ENCODE results near the gene TSEN15. TPM values are rescaled to one million over a fixed set of nuclear protein-coding genes. Genes with fewer than 3 reads are reported as not detected.

The TSEN15 gene
- total and polyA plus RNA-seq, 2 of the 8 experiments (the other 6 are each of a cell fraction or from before 2014, with no cell fraction given) = 23.4 to 31.4 TPM

GRCh38 chr1:184069675-184070074 is 18.1 kb downstream of the TSEN15 start:
- no peak overlapping the region for H4K91ac ChIP-seq (replicated peaks; ENCODE audit: insufficient read length, low read length)
- peaks cover 0 to 7% (median 3%) of the 10 kb centered on the region in 4 experiments; a peak in 3 of 8 replicates for H3K36me3 ChIP-seq (ENCODE audit: control insufficient read depth in 2 of 4, insufficient read depth in 4 of 4, low read length in 3 of 4)
- H3K14ac ChIP-seq (ENCODE audit: insufficient read length) = no peak overlapping the region
- H3K9me3 ChIP-seq (ENCODE audit: insufficient read depth in 2 of 2, low read depth in 1 of 2, low read length in 1 of 2) = no peaks in the 10 kb centered on the region
- H3K4me2 ChIP-seq (ENCODE audit: insufficient read depth in 1 of 2, low read depth in 2 of 2, low read length in 2 of 2) = no peak overlapping the region
- no peak overlapping the region for H2BK120ac ChIP-seq (replicated peaks; ENCODE audit: low read depth, low read length)
- H3K79me2 ChIP-seq (ENCODE audit: control insufficient read depth in 1 of 2, insufficient read depth in 2 of 2, low read length in 2 of 2) = no peaks in the 10 kb centered on the region
- DNase-seq (ENCODE audit: low read depth in 1 of 2, low spot score in 2 of 2) = no peak
- TF ChIP-seq RXRA (IDR thresholded peaks at IDR 0.05; ENCODE audit: insufficient read depth, low read depth, low read length) (no peak), SUZ12 (IDR thresholded peaks at IDR 0.05; ENCODE audit: low read length) (no peak), JUN (IDR thresholded peaks at IDR 0.05; ENCODE audit: low read depth, low read length) (no peak), PHF8 (conservative IDR thresholded peaks at IDR 0.05; ENCODE audit: low read depth, low read length) (no peak), POLR2A (IDR thresholded peaks at IDR 0.05; ENCODE audit: control extremely low read depth in 1 of 2, low read depth in 2 of 2, low read length in 2 of 2) (no peak)
- H2BK20ac ChIP-seq (ENCODE audit: low read length) = no peak overlapping the region
- ChIA-PET POLR2A (ENCODE audit: partially characterized antibody) (interaction anchor here (1.3 to 1.5 kb wide), 2 partner anchors 9 to 19 kb away, joined by 4 to 6 read pairs; no protein-coding TSS in a partner anchor), CTCF (ENCODE audit: partially characterized antibody) (interaction anchor here (1.3 kb wide), 1 partner anchor 12 kb away, joined by 4 read pairs; no protein-coding TSS in a partner anchor)
- H3K23me2 ChIP-seq (ENCODE audit: low read depth, low read length) = no peaks in the 10 kb centered on the region
- no peak overlapping the region for H3K23ac ChIP-seq (ENCODE audit: insufficient read length)
- H4K5ac ChIP-seq (ENCODE audit: insufficient read length, low read depth, low read length) = no peak overlapping the region
- no peak for FAIRE-seq
- no peak overlapping the region for H3K4me3 ChIP-seq (ENCODE audit: extremely low read depth in 1 of 4, insufficient read depth in 2 of 4, low read depth in 3 of 4, low read length in 4 of 4)
- H3K4ac ChIP-seq (replicated peaks; ENCODE audit: insufficient read length, low read depth, low read length) = no peak overlapping the region
- H4K8ac ChIP-seq (ENCODE audit: extremely low read depth, insufficient read depth, low read length) = no peak overlapping the region
- H2AK5ac ChIP-seq (ENCODE audit: low read depth, low read length) = no peak overlapping the region
- no peak overlapping the region for H3K18ac ChIP-seq (ENCODE audit: extremely low read depth, low read length)
- H3K4me1 ChIP-seq (replicated peaks in 1 of 4; ENCODE audit: control insufficient read depth in 3 of 4, insufficient read depth in 4 of 4, low read length in 3 of 4) = peaks cover 0 to 8% (median 1%) of the 10 kb centered on the region in 4 experiments; a peak in 2 of 7 replicates
- no peak overlapping the region for H3K9ac ChIP-seq (replicated peaks in 1 of 4; ENCODE audit: extremely low read depth in 1 of 4, low read depth in 3 of 4, low read length in 3 of 4)
- H2AFZ ChIP-seq (ENCODE audit: low read length) = no peak overlapping the region
- no peak overlapping the region for H2BK5ac ChIP-seq (ENCODE audit: low read depth, low read length)
- H2BK12ac ChIP-seq (ENCODE audit: low read depth, low read length) = no peak overlapping the region
- WGBS, 2 experiments (ENCODE audit: extremely low coverage in 1 of 2, insufficient coverage in 1 of 2, insufficient read length in 1 of 2, insufficient replicate concordance in 2 of 2, low coverage in 1 of 2, low lambda C conversion rate in 2 of 2, missing lambda C conversion rate in 1 of 2) = 82% methylated on average over 2 of the region's 2 CpGs; no CpG with 5 or more reads in 1 of the 2 experiments
- H2BK15ac ChIP-seq (ENCODE audit: low read length) = no peak overlapping the region
- no peak overlapping the region for H3K27ac ChIP-seq (ENCODE audit: low read depth, low read length)
- peaks cover 0 to 1% (median 0%) of the 10 kb centered on the region in 4 experiments; a peak in 1 of 7 replicates for H3K27me3 ChIP-seq (replicated peaks in 1 of 4; ENCODE audit: control insufficient read depth in 3 of 4, extremely low read depth in 1 of 4, insufficient read depth in 3 of 4, low read length in 3 of 4)
- no peaks in the 10 kb centered on the region for H3K79me1 ChIP-seq (ENCODE audit: low read depth, low read length)
- H4K20me1 ChIP-seq (replicated peaks in 1 of 2; ENCODE audit: control insufficient read depth in 1 of 2, insufficient read depth in 2 of 2, low read length in 2 of 2) = no peaks in the 10 kb centered on the region
- no peak overlapping the region for H3K56ac ChIP-seq (replicated peaks; ENCODE audit: insufficient read length, low read depth, low read length)

Data from H1 (cell line).